Measurements from ENCODE around the gene UGDH. TPM values are rescaled to one million over a fixed set of nuclear protein-coding genes. Genes with fewer than 3 reads are reported as not detected.

The UGDH gene
- total and polyA plus RNA-seq, 2 of the 13 experiments (the other 11 are each of a cell fraction or from before 2014, with no cell fraction given) = 99.0 to 384 TPM

GRCh38 chr4:39458505-39459300 is 68.5 kb downstream of the UGDH start, which contains the start of the genes LIAS and RPL9 (continued):
- TF ChIP-seq MAZ (IDR thresholded peaks at IDR 0.05; ENCODE audit: borderline replicate concordance, low read depth, low read length) (peak; percentile 90), MAZ (CRISPR knock-in tag; IDR thresholded peaks at IDR 0.05; ENCODE audit: low read depth) (peak; percentile 87), REXO4 (CRISPR knock-in tag; IDR thresholded peaks at IDR 0.05; ENCODE audit: borderline replicate concordance) (no peak), NFE2L1 (CRISPR knock-in tag; IDR thresholded peaks at IDR 0.05; ENCODE audit: borderline replicate concordance) (no peak), MZF1 (CRISPR knock-in tag; IDR thresholded peaks at IDR 0.05; ENCODE audit: borderline replicate concordance) (no peak), TFE3 (CRISPR knock-in tag; IDR thresholded peaks at IDR 0.05) (no peak), ZNF251 (CRISPR knock-in tag; IDR thresholded peaks at IDR 0.05) (no peak), AGO1 (IDR thresholded peaks at IDR 0.05; ENCODE audit: low read depth, low read length, poor library complexity, severe bottlenecking) (no peak), SALL2 (CRISPR knock-in tag; IDR thresholded peaks at IDR 0.05) (peak; percentile 83), ZMYM3 (CRISPR knock-in tag; IDR thresholded peaks at IDR 0.05) (peak; percentile 54; the same call in 1 of the 2 replicates), PITX1 (CRISPR knock-in tag; IDR thresholded peaks at IDR 0.05) (0 out of 2 replicates have a peak, but pooled peaks have one; percentile 37), RORA (CRISPR knock-in tag; IDR thresholded peaks at IDR 0.05) (no peak), ZNF432 (CRISPR knock-in tag; IDR thresholded peaks at IDR 0.05; ENCODE audit: borderline replicate concordance) (no peak), ZFX (CRISPR knock-in tag; IDR thresholded peaks at IDR 0.05; ENCODE audit: low read depth) (peak; percentile 98), KAT2B (IDR thresholded peaks at IDR 0.05; ENCODE audit: borderline replicate concordance, low read depth, low read length) (0 out of 2 replicates have a peak, but pooled peaks have one; percentile 15), IRF2 (CRISPR knock-in tag; IDR thresholded peaks at IDR 0.05) (peak; percentile 95), ZMYM4 (CRISPR knock-in tag; IDR thresholded peaks at IDR 0.05) (peak; percentile 98), ZFP36L1 (CRISPR knock-in tag; IDR thresholded peaks at IDR 0.05) (0 out of 2 replicates have a peak, but pooled peaks have one; percentile 59), HDAC6 (IDR thresholded peaks at IDR 0.05; ENCODE audit: low read depth, low read length) (no peak), HNRNPLL (IDR thresholded peaks at IDR 0.05; ENCODE audit: low read depth, low read length, poor library complexity, severe bottlenecking) (peak; percentile 77), FOXK1 (CRISPR knock-in tag; IDR thresholded peaks at IDR 0.05; ENCODE audit: borderline replicate concordance, low read depth) (peak; percentile 96; the same call in 1 of the 2 replicates), ATF6 (CRISPR knock-in tag; conservative IDR thresholded peaks at IDR 0.05) (no peak)
- TF ChIP-seq, protein P1, sequence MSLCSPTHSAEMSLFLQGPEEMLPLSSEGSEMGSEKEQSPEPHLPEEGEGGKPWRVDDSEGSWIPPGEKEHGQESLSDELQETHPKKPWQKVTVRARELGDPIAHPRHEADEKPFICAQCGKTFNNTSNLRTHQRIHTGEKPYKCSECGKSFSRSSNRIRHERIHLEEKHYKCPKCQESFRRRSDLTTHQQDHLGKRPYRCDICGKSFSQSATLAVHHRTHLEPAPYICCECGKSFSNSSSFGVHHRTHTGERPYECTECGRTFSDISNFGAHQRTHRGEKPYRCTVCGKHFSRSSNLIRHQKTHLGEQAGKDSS (CRISPR knock-in tag; IDR thresholded peaks at IDR 0.05; ENCODE audit: borderline replicate concordance, low read depth) = 0 out of 2 replicates have a peak, but pooled peaks have one; percentile 51
